ENCODE results near the gene CCDC9.

DNA sequence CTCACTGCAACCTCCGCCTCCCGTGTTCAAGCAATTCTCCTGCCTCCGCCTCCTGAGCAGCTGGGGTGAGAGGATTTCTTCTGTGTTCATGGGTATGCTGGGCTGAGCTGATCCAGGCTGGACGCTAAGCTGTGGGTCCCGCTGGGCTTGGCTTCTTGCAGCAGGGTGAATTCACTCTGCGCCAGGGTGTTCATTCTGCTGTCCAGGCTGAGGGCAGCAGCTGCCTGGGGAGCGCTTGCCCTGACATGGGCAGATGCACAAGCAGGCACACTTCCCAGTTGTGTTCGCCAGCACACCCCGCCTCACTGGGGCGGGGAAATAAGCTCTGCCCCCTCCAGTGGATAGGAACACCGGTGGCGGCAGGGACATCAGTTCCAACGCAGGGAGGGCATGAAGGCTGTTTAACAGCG is 11.0 kb downstream of the CCDC9 start:
- TF ChIP-seq POLR2A (IDR thresholded peaks at IDR 0.05): no peak
- TF ChIP-seq, protein P1, sequence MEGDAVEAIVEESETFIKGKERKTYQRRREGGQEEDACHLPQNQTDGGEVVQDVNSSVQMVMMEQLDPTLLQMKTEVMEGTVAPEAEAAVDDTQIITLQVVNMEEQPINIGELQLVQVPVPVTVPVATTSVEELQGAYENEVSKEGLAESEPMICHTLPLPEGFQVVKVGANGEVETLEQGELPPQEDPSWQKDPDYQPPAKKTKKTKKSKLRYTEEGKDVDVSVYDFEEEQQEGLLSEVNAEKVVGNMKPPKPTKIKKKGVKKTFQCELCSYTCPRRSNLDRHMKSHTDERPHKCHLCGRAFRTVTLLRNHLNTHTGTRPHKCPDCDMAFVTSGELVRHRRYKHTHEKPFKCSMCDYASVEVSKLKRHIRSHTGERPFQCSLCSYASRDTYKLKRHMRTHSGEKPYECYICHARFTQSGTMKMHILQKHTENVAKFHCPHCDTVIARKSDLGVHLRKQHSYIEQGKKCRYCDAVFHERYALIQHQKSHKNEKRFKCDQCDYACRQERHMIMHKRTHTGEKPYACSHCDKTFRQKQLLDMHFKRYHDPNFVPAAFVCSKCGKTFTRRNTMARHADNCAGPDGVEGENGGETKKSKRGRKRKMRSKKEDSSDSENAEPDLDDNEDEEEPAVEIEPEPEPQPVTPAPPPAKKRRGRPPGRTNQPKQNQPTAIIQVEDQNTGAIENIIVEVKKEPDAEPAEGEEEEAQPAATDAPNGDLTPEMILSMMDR (IDR thresholded peaks at IDR 0.05): no peak

Measured in prostate gland (tissue), 2 donors.